Neutrophil (primary cell): ENCODE results near the gene UST.
"Not testable (repeated sequence)": the region's sequence is repeated elsewhere in the genome, so short reads cannot be mapped to it uniquely, and the experiment has no call there.

ENCODE experiments used
- H3K27ac ChIP-seq: fragments of 200-600 bp; sonication (generic); 2 replicates; pipeline ENCODE4 v1.5.1; 2016; ENCODE audit warnings: mild to moderate bottlenecking, moderate library complexity
- H3K27me3 ChIP-seq: fragments of 200-600 bp; sonication (generic); 2 replicates; pipeline ENCODE4 v1.6.0; 2016; ENCODE audit warnings: mild to moderate bottlenecking
- H3K36me3 ChIP-seq: fragments of 200-600 bp; sonication (generic); 2 replicates; pipeline ENCODE4 v1.5.1; 2017
- H3K4me1 ChIP-seq, 2 experiments: fragments of 200-600 bp in 1 of 2; sonication (generic) in 1 of 2; 1 replicate in 1 of 2; 2 replicates in 1 of 2; pipeline versions ENCODE4 v1.5.1 to v1.6.1; 2013 to 2016; ENCODE audit warnings: low read depth in 1 of 2, low read length in 1 of 2, mild to moderate bottlenecking in 1 of 2, moderate library complexity in 1 of 2; ENCODE audit not compliant: control insufficient read depth in 1 of 2, insufficient read depth in 1 of 2
- H3K4me3 ChIP-seq, 2 experiments: fragments of 200-600 bp in 1 of 2; sonication (generic) in 1 of 2; 1 replicate in 1 of 2; 2 replicates in 1 of 2; pipeline ENCODE4 v1.5.1; 2013 to 2016; ENCODE audit warnings: low read depth in 1 of 2, low read length in 1 of 2, mild to moderate bottlenecking in 1 of 2, moderate library complexity in 1 of 2
- H3K9me3 ChIP-seq: fragments of 200-600 bp; sonication (generic); 2 replicates; pipeline ENCODE4 v1.5.1; 2016
- CTCF ChIP-seq: fragments of 200-600 bp; sonication (generic); IDR thresholded peaks from 2 replicates; pipeline ENCODE4 v1.5.1; 2016; ENCODE audit warnings: antibody characterized with exemption

Gene UST

GRCh38 chr6:148761527-148762011 lies 14.7 kb downstream of the UST start:
- Histone ChIP-seq H3K27me3 (peaks cover 72% of the 10 kb centered on the region), H3K36me3 (no peaks in the 10 kb centered on the region), H3K4me3 (no peak overlapping the region), H3K9me3 (no peaks in the 10 kb centered on the region), H3K27ac (no peak overlapping the region), H3K4me1 (peaks cover 4 to 12% of the 10 kb centered on the region in 2 experiments)
- TF ChIP-seq CTCF: no peak

- Histone ChIP-seq H3K4me1 (peaks cover 4 to 12% of the 10 kb centered on the region in 2 experiments), H3K27ac (no peak overlapping the region)
These were observed 15.4 kb downstream of the UST start for GRCh38 chr6:148762231-148762630.

GRCh38 chr6:148764259-148765020 lies 17.6 kb downstream of the UST start:
- H3K4me1 ChIP-seq, H3K27ac ChIP-seq, H3K36me3 ChIP-seq, H3K4me3 ChIP-seq, H3K9me3 ChIP-seq: not testable (repeated sequence)
- H3K27me3 ChIP-seq: peaks cover 76% of the 10 kb centered on the region

More at GRCh38 chr6:148762231-148762630, 15.4 kb downstream of the UST start:
- no peak for TF ChIP-seq CTCF
- H3K27me3 ChIP-seq: peaks cover 71% of the 10 kb centered on the region
- H3K36me3 ChIP-seq: no peaks in the 10 kb centered on the region
- H3K9me3 ChIP-seq: no peaks in the 10 kb centered on the region
- no peak overlapping the region for H3K4me3 ChIP-seq

- peaks cover 70% of the 10 kb centered on the region for H3K27me3 ChIP-seq
- H3K36me3 ChIP-seq: no peaks in the 10 kb centered on the region
- no peak overlapping the region for H3K27ac ChIP-seq
- no peak overlapping the region for H3K4me3 ChIP-seq
- TF ChIP-seq CTCF: no peak
- no peaks in the 10 kb centered on the region for H3K4me1 ChIP-seq
- no peaks in the 10 kb centered on the region for H3K9me3 ChIP-seq
These were observed 19.3 kb downstream of the UST start for GRCh38 chr6:148765898-148766808.

GRCh38 chr6:148768646-148769270 lies 21.9 kb downstream of the UST start:
- Histone ChIP-seq H3K27ac (no peak overlapping the region), H3K36me3 (no peaks in the 10 kb centered on the region), H3K27me3 (peaks cover 59% of the 10 kb centered on the region), H3K9me3 (no peaks in the 10 kb centered on the region), H3K4me1 (no peaks in the 10 kb centered on the region), H3K4me3 (no peak overlapping the region)
- TF ChIP-seq CTCF: no peak
